Kidney epithelial cell (primary cell): Measurements from ENCODE around the gene MRNIP. TPM values are rescaled to one million over a fixed set of nuclear protein-coding genes. Genes with fewer than 3 reads are reported as not detected.

Source experiments
- DNase-seq: peaks from one replicate; pipeline ENCODE4 v3.0.0-alpha.2; 2010; ENCODE audit warnings: low read depth
- H3K27me3 ChIP-seq: 2 replicates; pipeline ENCODE4 v1.6.0; 2011; ENCODE audit warnings: low read length; ENCODE audit not compliant: control insufficient read depth, insufficient read depth
- H3K36me3 ChIP-seq: 2 replicates; pipeline ENCODE4 v1.5.1; 2011; ENCODE audit warnings: low read length; ENCODE audit not compliant: control insufficient read depth, insufficient read depth
- H3K4me3 ChIP-seq: 2 replicates; pipeline ENCODE4 v1.5.1; 2011; ENCODE audit warnings: low read depth, mild to moderate bottlenecking, control low read depth, low read length
- total RNA-seq: library from RNA; depleted of rRNA; stranded (reverse); fragments of >200 nt; gene quantifications from 2 replicates; pipeline ENCODE4 v1.2.3, GENCODE V29; 2015
- TF ChIP-seq, protein P1 (sequence below): IDR thresholded peaks from 2 replicates; pipeline ENCODE4 v1.5.1; 2011; ENCODE audit warnings: mild to moderate bottlenecking, moderate library complexity, low read length, control low read depth, inconsistent platforms; ENCODE audit not compliant: insufficient read depth, poor library complexity, severe bottlenecking

Gene MRNIP, protein sequence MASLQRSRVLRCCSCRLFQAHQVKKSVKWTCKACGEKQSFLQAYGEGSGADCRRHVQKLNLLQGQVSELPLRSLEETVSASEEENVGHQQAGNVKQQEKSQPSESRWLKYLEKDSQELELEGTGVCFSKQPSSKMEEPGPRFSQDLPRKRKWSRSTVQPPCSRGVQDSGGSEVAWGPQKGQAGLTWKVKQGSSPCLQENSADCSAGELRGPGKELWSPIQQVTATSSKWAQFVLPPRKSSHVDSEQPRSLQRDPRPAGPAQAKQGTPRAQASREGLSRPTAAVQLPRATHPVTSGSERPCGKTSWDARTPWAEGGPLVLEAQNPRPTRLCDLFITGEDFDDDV
- 18.7 and 25.7 TPM in 2 replicates for total RNA-seq

DNA sequence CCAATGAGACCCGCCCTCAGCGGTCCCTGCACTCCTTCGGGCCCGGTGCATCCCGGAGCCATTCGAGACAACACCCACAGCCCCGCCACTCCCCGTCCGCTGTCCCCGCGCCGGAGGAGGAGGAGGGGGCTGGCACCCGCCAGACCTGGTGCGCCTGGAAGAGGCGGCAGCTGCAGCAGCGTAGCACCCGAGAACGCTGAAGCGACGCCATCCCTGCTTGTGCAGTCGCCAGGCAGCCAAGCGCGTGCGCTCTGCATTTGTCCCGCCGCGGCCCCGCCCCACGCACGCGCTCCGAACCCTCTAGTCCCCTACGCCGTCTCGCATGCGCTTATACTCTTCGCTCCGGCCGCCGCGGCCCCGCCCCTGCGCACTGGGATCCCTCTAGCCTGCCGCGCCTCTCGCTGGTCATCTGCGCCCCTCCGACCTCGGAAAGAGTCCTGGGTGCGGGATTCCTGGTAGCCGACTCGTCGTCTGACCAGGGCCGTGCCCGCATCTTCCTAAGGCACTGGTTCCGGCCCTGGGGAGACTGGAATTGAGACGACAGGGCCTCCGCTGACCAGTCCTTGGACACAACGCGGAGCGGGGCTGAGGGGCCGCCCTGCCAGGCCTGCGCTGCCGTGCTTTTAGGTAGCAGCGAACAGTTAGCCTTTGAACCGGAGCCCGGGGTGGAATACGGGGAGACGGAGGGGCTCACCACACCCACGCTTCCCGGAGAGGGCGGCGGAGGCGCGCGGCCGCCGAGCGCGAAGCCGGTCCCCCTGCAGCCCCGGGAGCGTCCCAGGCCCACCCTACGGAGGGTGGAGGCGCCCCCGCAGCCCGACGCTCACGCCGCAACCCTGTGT, at the start of gene MRNIP:
MRNIP (minus strand) TSS at position 232 of the 842 bp plus-strand sequence; CDS start at position 211, 21 bp downstream.
- TF ChIP-seq, protein P1, sequence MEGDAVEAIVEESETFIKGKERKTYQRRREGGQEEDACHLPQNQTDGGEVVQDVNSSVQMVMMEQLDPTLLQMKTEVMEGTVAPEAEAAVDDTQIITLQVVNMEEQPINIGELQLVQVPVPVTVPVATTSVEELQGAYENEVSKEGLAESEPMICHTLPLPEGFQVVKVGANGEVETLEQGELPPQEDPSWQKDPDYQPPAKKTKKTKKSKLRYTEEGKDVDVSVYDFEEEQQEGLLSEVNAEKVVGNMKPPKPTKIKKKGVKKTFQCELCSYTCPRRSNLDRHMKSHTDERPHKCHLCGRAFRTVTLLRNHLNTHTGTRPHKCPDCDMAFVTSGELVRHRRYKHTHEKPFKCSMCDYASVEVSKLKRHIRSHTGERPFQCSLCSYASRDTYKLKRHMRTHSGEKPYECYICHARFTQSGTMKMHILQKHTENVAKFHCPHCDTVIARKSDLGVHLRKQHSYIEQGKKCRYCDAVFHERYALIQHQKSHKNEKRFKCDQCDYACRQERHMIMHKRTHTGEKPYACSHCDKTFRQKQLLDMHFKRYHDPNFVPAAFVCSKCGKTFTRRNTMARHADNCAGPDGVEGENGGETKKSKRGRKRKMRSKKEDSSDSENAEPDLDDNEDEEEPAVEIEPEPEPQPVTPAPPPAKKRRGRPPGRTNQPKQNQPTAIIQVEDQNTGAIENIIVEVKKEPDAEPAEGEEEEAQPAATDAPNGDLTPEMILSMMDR, result peak; percentile 17
- H3K27me3 ChIP-seq, result no peaks in the 10 kb centered on the region
- peak within 1 kb of the TSS; percentile 88 for H3K4me3 ChIP-seq
- H3K36me3 ChIP-seq, result peaks cover 2% of the 10 kb centered on the region
- peak; percentile 73 for DNase-seq

DNA sequence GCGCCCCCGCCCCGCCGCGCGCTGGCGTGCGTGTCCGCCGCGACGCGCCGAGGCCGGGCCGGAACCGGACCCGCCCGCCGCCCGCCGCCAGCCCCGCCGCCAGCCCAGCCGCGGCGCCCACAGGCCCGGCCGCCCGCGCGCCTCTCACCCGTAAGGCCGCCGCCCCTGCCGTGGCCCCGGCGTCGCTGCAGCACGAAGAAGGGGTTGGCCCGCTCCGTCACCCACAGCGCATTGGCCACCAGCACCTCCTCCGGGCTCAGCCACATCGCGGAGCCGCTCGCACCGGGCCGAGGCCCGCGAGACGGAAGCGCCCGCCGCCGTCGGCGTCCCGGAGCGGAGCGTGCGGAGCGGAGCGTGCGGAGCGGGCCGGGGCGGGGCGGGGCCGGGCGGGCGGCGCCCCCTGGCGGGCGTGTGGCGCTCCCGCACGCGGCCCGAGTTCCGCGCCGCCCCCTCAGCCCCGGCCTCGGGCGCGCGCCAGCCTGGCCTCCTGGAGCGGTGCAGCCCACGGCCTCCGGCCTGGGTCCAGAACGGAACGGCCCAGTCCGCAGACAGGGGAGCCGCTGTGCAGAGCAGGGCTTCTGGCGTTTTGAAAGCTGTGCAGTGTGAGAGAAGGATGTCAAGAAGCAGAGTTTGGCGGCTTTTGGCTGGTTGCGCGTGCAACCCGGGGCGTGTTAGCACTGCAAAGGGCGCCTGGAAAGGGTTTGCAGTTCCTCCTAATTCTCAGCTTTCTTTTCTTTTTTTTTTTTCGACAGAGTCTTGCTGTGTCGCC, 49.1 kb upstream of the MRNIP start, which contains the start of gene TBC1D9B:
TBC1D9B (minus strand) TSS at position 342 of the 769 bp plus-strand sequence; CDS start at position 266, 76 bp downstream.
- Histone ChIP-seq H3K36me3 (peaks cover 4% of the 10 kb centered on the region), H3K4me3 (peak within 1 kb of the TSS; percentile 62), H3K27me3 (no peaks in the 10 kb centered on the region)
- TF ChIP-seq, protein P1, result no peak
- no peak for DNase-seq

DNA sequence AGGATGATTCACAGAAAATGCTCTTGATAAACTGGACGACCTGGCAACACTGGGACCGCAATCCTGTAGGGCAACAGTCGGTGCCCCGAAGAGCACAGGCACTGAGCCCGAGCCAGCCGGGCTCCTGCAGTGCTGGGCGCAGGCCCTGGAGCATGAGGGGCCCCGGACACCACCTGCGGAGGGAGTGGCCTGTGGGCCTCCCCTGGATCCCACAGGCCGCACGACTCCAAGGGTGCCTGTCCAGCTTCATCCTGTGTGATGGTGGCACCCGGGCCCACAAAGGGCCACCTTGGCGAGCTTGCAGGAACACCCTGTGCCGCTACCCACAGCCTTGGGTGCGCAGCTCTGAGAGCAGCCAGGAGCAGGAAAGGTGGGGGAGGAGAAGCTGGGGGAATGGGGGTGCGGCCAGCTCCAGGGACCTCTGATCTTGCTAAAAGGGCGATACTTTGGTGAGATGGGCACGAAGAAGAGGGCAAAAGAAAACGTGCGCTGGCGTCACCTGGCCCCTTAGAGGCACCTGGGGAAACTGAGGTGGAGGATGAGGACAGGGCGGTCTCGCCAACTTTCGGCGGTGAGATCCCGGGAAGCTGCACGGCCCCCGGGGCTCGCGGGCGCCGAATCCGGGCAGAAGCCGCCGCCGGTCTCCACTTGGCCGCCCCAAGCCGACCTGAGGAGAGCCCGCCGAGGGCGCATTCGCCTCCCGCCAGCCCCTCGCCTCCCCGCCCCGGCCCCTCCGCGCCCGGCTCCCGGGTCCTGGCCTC, 48.4 kb upstream of the MRNIP start:
- H3K4me3 ChIP-seq, result peak overlapping the region; percentile 62
- no peaks in the 10 kb centered on the region for H3K27me3 ChIP-seq
- no peak for DNase-seq
- TF ChIP-seq, protein P1, result no peak
- peaks cover 6% of the 10 kb centered on the region for H3K36me3 ChIP-seq

DNA sequence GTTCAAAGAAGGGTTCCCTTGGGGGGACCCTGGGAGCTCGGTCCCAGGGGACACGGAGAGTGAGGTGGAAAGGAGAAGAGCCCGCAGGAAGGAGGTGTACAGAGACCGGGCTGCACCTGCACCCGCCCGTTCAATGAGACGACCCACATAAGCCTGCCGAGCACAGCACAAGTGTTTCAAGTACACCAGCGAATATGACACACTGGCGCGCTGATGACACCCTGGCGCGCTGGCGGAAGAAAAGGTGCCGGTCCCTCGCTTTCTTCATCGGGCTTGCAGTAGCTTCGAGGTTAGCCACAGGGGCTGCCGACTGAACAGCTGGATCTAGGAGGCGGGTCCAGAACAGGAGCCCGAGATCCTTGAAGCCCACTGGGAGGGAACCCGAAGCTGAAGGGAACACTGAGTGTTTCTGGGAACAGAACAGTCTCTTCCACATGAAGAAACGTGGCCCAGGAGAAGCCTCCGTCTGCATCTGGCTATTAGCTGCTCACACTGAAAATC, 47.7 kb upstream of the MRNIP start:
- H3K27me3 ChIP-seq, result no peaks in the 10 kb centered on the region
- H3K4me3 ChIP-seq, result peak overlapping the region; percentile 62
- TF ChIP-seq, protein P1, result no peak
- H3K36me3 ChIP-seq, result peaks cover 6% of the 10 kb centered on the region
- no peak for DNase-seq

DNA sequence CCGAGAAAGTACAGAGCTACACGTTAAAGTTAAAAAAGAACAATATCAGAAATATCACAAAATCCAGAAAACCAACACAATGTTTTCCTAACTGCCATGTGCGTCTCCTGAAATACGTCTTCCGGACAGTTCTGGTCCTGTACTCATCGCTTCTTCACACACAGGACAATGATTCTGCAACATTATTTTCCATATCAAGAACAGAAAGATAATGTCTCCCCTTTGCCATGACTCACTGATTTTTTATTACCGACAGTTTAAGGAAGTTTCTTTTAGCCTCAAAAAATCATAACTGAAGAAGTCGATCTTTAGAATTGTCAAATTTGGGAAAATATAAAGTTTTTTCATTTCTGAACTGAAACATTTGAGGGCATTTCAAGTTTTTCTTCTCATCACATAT, 46.5 kb upstream of the MRNIP start:
- H3K36me3 ChIP-seq, result peaks cover 7% of the 10 kb centered on the region
- TF ChIP-seq, protein P1, result no peak

More for the DNA sequence above, 46.5 kb upstream of the MRNIP start:
- Histone ChIP-seq H3K4me3 (no peak overlapping the region), H3K27me3 (no peaks in the 10 kb centered on the region)
- no peak for DNase-seq
